Measurements from ENCODE around the gene ITPR2. TPM values are rescaled to one million over a fixed set of nuclear protein-coding genes. Genes with fewer than 3 reads are reported as not detected.

ITPR2 gene
- total RNA-seq, 4 donors from 2014 or later: 34.1 to 53.0 (median 41.0) TPM

DNA sequence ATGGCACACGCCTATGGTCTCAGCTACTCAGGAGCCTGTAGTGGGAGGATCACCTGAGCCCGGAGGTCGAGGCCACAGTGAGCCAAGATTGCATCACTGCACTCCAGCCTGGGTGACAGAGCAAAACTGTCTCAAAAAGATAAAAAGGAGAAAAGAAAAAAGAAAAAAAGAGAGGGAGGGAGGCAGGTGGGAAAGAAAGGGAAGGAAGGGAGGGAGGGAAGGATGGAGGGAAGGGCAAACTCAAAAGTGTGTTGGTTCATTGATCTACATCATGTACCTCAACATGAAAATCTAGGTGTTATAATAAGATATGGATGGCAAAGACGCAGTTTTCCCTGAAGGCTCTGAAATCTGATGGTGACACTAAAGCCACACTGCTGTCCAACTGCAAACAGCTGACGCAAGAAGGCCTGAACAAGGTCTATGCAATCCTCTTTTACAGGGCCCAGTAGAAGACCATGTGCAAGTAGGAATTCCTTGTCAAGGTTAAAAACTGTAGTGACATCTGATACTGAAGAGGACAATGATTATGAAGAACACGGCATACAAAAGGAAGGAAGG, 143.6 kb downstream of the ITPR2 start:
- no peak for TF ChIP-seq CTCF (IDR thresholded peaks at IDR 0.05; ENCODE audit: low read depth)

DNA sequence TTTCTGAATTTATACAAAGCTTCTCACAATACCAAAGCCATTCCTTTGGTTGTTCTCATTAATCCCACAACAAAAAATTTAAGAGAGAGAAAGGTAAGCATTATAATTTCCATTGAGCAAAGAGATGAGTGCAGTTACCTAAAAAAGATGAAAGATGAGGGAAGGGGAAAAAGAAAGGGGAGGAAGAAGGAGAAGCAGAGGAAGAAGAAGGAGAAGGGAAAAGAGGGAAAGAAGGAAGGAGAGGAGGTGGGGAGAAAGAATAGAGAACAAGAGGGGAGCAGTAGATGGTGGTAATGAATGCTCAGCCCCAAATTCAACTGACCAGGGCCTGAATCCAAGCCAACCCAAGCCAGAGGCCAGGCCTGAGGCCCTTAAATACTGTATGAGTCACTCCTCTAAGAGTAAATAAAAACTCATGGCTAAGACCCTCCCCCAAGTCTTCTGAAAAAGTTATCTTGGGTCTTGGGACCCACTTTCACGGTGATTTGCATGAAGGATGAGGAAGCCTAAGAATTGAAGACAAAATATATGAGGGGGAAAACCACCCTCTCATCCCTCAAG, 144.6 kb downstream of the ITPR2 start:
- TF ChIP-seq CTCF (IDR thresholded peaks at IDR 0.05; ENCODE audit: low read depth): no peak

DNA sequence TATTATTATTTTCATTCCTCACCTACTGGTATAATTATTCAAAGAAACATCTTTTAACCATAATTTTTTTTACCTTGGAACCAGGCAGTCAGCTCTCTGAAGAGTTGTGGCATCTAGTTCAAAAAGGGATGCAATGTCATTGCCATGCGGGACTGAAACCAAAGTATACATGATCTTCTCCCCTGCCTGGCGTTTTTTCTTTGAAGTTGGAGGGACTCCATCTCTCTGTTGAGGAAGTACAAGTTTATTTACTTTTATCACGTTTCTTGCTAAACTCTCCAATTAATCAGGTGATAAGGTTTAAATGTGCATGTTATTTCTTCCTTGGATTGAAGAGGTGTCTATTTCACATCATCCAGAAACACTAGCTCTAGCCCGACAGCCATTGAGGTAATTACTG, 146.6 kb downstream of the ITPR2 start:
- no peak for TF ChIP-seq CTCF (IDR thresholded peaks at IDR 0.05; ENCODE audit: low read depth)

- no peak for TF ChIP-seq CTCF (IDR thresholded peaks at IDR 0.05; ENCODE audit: low read depth)
Measured at GRCh38 chr12:26684101-26684500, 148.9 kb downstream of the ITPR2 start.

- TF ChIP-seq CTCF (IDR thresholded peaks at IDR 0.05; ENCODE audit: low read depth): no peak
Measured at GRCh38 chr12:26683443-26683842, 149.6 kb downstream of the ITPR2 start.

GRCh38 chr12:26680727-26681455, 152.1 kb downstream of the ITPR2 start:
- TF ChIP-seq CTCF (IDR thresholded peaks at IDR 0.05; ENCODE audit: low read depth): no peak
